HEK293T (cell line): ENCODE data around the gene RNF114.

Experiments used
- CTCF ChIA-PET: fragments of 350-600 bp; formaldehyde crosslinking; extraction: SDS; loops from one replicate; lab custom pipeline; 2021; ENCODE audit warnings: antibody characterized with exemption, inconsistent platforms; lab: Yijun Ruan, JAX
- POLR2A ChIA-PET: fragments of 350-600 bp; formaldehyde crosslinking; extraction: SDS; loops from one replicate; lab custom pipeline; 2020; ENCODE audit warnings: antibody characterized with exemption, inconsistent platforms; lab: Yijun Ruan, JAX
- DNase-seq: peaks from one replicate; pipeline ENCODE4 v3.0.0; 2012; ENCODE audit warnings: mixed read lengths; ENCODE audit errors: extremely low spot score
- ARNT ChIP-seq: fragments of 450-650 bp; IDR thresholded peaks from 2 replicates; pipeline ENCODE4 v1.6.1; 2017; ENCODE audit warnings: mild to moderate bottlenecking
- BHLHE40 ChIP-seq: fragments of 450-650 bp; IDR thresholded peaks from 2 replicates; pipeline ENCODE4 v1.6.1; 2016; ENCODE audit warnings: mild to moderate bottlenecking, moderate library complexity, borderline replicate concordance
- CTBP1 ChIP-seq: fragments of 450-650 bp; IDR thresholded peaks from 2 replicates; pipeline ENCODE4 v1.6.1; 2016; ENCODE audit warnings: borderline replicate concordance
- ELF4 ChIP-seq: fragments of 450-650 bp; IDR thresholded peaks from 2 replicates; pipeline ENCODE4 v1.6.1; 2017; ENCODE audit warnings: antibody characterized with exemption
- FOXA1 ChIP-seq: fragments of 450-650 bp; IDR thresholded peaks from 2 replicates; pipeline ENCODE4 v1.6.1; 2016; ENCODE audit warnings: mild to moderate bottlenecking
- FOXK2 ChIP-seq: fragments of 450-650 bp; IDR thresholded peaks from 2 replicates; pipeline ENCODE4 v1.6.1; 2016; ENCODE audit warnings: mild to moderate bottlenecking
- FOXM1 ChIP-seq: fragments of 450-650 bp; IDR thresholded peaks from 2 replicates; pipeline ENCODE4 v1.6.1; 2017; ENCODE audit warnings: mild to moderate bottlenecking, borderline replicate concordance
- HDGF ChIP-seq: fragments of 450-650 bp; IDR thresholded peaks from 2 replicates; pipeline ENCODE4 v1.6.1; 2017; ENCODE audit warnings: antibody characterized with exemption, borderline replicate concordance
- L3MBTL2 ChIP-seq: fragments of 450-650 bp; conservative IDR thresholded peaks from 2 replicates; pipeline ENCODE4 v1.6.1; 2016; ENCODE audit warnings: mild to moderate bottlenecking
- LEF1 ChIP-seq: fragments of 450-650 bp; IDR thresholded peaks from 2 replicates; pipeline ENCODE4 v1.6.1; 2017; ENCODE audit warnings: mild to moderate bottlenecking, borderline replicate concordance
- NFRKB ChIP-seq: fragments of 450-650 bp; IDR thresholded peaks from 2 replicates; pipeline ENCODE4 v1.6.1; 2016; ENCODE audit warnings: mild to moderate bottlenecking, moderate library complexity
- SP1 ChIP-seq: fragments of 450-650 bp; IDR thresholded peaks from 2 replicates; pipeline ENCODE4 v1.6.1; 2017
- SUZ12 ChIP-seq: fragments of 450-650 bp; IDR thresholded peaks from 2 replicates; pipeline ENCODE4 v1.6.1; 2016; ENCODE audit warnings: mild to moderate bottlenecking
- TARDBP ChIP-seq: fragments of 450-650 bp; IDR thresholded peaks from 2 replicates; pipeline ENCODE4 v1.6.1; 2016
- ZNF384 ChIP-seq: fragments of 450-650 bp; IDR thresholded peaks from 2 replicates; pipeline ENCODE4 v1.6.1; 2016
- TF ChIP-seq, protein P1 (sequence below): fragments of 450-650 bp; IDR thresholded peaks from 2 replicates; pipeline ENCODE4 v1.6.1; 2016

Gene RNF114

DNA sequence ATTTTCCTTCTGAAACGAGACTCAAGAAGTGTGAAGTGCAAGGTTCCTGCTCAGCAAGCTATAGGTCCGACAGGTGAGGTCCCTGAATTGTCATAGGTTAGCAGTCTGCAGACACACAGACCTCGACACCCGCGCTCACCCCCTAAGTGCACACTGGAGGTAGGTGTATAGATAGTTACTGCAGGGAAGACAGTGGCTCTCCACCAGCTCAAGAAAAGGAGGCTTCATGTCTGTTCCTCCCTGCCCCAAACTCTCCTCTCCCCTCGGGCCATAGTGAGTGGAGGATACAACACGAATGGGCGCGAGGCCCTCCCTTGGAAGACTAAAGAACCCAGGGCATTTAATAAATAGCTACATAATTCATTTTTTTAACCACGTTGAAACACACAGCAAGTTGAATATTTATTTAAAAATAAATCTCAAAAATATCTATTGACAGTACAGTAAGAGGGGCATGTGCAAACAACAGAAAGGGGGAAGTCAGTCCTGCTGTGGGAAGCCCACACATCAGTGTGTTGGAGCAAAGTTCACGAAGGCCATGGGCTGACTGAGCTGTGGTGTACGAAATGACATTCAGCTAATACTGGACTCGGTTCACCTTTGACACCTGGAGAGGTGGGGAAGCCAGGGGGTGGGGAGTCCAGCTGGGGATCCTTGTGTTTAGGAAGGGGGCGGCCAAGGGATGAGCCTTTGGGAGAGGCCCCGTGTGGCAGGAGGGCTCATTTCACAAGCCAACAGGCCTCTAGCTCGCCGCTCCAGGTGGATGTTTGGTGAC is 31.6 kb upstream of the RNF114 start:
- POLR2A ChIA-PET = interaction anchor here (0.6 kb wide), 1 partner anchor 15 kb away, joined by 3 read pairs; no protein-coding TSS in a partner anchor

DNA sequence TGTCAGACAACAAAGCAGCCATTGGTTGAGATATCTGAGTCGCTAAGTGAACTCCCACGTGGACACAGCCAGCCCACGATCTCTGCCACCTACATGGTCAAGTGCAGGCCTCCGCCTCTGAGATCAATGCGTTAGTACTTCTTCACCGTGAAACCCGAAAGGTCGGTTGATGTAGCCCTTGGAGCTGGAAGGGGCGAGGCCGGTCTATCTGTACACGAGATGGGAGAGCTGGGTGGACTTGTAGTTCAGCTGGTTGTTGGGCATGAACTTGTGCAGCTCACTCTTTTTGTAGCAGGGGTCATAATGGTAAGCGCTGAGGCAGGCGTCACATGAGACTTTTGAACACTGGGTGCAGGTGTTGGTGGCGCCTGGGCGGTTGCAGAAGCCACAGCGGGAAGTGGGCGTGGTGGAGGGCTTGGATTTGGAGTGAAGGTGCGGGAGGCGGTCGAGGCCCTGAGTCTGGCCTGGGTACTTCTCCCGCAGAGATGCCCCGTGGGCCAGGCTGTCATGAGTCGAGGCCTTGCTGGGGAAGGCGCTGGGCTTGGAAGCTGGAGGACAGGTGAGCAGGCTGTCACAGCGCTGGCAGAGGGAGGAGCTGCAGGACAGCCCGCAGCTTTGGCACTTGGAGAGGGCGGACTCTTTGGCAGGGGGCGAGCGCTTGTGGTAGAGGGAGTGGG is 30.6 kb upstream of the RNF114 start:
- CTCF ChIA-PET = no interaction called here
- TF ChIP-seq FOXM1 (no peak), CTBP1 (no peak), FOXA1 (no peak), BHLHE40 (no peak), SP1 (no peak), FOXK2 (no peak), L3MBTL2 (no peak), SUZ12 (no peak), ZNF384 (no peak), ARNT (no peak), TARDBP (no peak)
- TF ChIP-seq, protein P1, sequence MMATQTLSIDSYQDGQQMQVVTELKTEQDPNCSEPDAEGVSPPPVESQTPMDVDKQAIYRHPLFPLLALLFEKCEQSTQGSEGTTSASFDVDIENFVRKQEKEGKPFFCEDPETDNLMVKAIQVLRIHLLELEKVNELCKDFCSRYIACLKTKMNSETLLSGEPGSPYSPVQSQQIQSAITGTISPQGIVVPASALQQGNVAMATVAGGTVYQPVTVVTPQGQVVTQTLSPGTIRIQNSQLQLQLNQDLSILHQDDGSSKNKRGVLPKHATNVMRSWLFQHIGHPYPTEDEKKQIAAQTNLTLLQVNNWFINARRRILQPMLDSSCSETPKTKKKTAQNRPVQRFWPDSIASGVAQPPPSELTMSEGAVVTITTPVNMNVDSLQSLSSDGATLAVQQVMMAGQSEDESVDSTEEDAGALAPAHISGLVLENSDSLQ = no peak
- no peak for DNase-seq
- POLR2A ChIA-PET = interaction anchor here (0.8 kb wide), 1 partner anchor 8 kb away, joined by 3 read pairs; no protein-coding TSS in a partner anchor

More for the DNA sequence above, 31.6 kb upstream of the RNF114 start:
- CTCF ChIA-PET = no interaction called here
- TF ChIP-seq FOXM1 (no peak), SP1 (no peak), FOXK2 (no peak), ARNT (no peak), ELF4 (no peak), CTBP1 (no peak), SUZ12 (no peak)
- TF ChIP-seq, protein P1 = no peak
- no peak for DNase-seq

DNA sequence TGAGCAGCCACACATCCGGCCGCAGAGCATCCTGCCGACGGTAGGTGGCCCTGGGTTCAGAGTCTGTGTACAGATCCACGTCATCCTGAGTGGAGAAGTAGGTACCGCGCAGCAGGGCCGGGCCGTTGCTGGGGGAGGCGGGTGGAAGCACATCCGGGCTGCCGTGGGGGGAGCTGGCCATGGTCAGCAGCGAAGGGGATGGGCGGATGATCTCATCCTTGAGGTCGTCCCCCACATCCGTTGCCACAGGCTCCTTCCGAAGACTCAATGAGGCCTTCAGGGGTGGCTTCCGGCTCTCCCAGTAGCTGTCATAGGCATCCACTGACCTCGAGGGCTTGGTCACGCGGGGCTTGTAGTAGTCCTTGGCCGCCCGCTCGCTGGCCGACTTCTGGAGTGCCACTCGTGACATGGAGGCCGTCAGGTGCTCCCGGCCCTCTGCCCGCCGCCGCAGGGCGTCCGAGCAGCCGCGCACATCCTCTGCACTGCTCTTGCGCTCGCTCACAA is 30.0 kb upstream of the RNF114 start:
- CTCF ChIA-PET = no interaction called here
- TF ChIP-seq LEF1 = no peak
- POLR2A ChIA-PET = interaction anchor here (0.8 to 1.4 kb wide), 4 partner anchors 8 to 94 kb away, joined by 3 to 4 read pairs (median 3); partner anchors contain the start of gene SPATA2

DNA sequence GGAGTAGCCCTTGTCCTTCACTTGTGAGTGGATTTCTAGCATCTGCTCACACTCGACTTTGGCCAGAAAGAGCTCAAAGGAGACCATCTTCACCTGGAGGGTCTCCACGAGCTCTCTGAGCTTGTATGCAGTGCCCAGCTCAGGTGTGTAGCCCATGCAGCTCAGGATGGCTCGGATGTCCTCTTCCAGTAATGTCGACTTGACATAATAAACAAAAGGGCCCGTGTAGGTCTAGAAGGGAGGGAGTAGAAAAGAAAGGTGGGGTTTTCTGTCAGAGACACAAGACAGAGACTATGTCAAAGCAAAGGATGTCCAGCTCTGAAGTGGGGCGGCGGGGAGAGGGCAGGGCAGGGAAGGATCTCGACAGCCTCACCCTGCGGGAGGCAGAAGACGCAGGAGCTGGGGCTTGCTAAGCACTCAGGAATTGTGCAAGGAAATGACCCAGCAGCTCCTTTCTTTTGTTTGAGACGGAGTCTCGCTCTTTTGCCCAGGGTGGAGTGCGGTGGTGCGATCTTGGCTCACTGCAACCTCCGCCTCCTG is 29.5 kb upstream of the RNF114 start:
- POLR2A ChIA-PET = interaction anchor here (0.7 to 1.4 kb wide), 4 partner anchors 9 to 95 kb away, joined by 3 to 4 read pairs (median 3); partner anchors contain the start of gene SPATA2
- no peak for TF ChIP-seq TARDBP
- no peak for TF ChIP-seq FOXK2
- TF ChIP-seq ARNT = no peak
- TF ChIP-seq FOXA1 = no peak
- TF ChIP-seq L3MBTL2 = no peak
- TF ChIP-seq ZNF384 = no peak
- no peak for TF ChIP-seq FOXM1
- no peak for TF ChIP-seq NFRKB
- TF ChIP-seq LEF1 = no peak
- TF ChIP-seq, protein P1 = no peak
- TF ChIP-seq ELF4 = no peak
- TF ChIP-seq SUZ12 = no peak
- no peak for TF ChIP-seq HDGF
- CTCF ChIA-PET = no interaction called here

More for the DNA sequence above, 30.0 kb upstream of the RNF114 start:
- no peak for DNase-seq

DNA sequence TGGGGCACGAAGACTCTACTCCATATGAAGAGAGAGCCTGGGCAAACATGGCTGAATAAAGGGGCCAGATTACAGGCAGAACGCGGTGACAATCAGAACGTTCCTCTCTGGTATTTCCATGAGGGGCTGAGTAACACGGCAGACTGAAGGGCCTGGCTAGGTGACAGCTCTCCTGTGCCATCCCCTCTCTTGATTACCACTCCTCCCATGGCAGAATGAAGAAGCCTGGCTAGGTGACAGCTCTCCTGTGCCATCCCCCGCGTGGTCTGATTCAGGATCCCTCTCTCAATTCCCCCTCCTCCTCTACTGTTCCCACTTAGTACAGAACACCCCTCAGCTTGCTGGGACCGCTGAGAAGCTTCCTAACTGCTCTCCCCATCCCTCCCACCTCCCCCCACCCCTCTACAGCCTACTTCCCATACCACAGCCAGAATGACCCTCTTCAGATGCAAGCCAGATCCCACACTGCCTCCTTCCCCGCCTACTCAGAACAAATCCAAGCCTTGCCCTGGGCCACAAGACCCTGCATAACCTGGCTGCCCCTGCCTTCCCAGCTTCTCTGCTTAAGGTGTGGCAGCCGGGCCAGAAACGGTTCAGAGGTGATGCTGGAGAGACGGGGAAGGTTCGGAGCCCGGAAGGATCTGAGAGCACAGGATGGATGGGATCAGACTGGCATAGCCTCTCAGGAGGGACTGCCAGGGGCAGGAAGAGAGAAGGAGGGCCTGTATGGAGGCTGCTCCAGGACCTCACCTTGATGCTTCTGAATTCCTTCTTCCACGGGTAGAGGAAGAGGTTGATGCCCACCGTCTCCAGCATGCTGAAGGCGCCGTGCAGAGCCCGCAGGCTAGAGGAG is 28.6 kb upstream of the RNF114 start:
- ChIA-PET POLR2A (interaction anchor here (0.7 to 1.4 kb wide), 3 partner anchors 9 to 96 kb away, joined by 3 to 4 read pairs (median 3); no protein-coding TSS in a partner anchor), CTCF (interaction anchor here (1.0 kb wide), 1 partner anchor 324 kb away, joined by 3 read pairs; no protein-coding TSS in a partner anchor)
- DNase-seq = no peak
- no peak for TF ChIP-seq TARDBP
- TF ChIP-seq SP1 = no peak
- TF ChIP-seq LEF1 = no peak
- no peak for TF ChIP-seq FOXM1
- TF ChIP-seq ARNT = no peak
- no peak for TF ChIP-seq CTBP1
- TF ChIP-seq BHLHE40 = no peak
- no peak for TF ChIP-seq FOXA1
- no peak for TF ChIP-seq HDGF
- TF ChIP-seq, protein P1 = no peak
- TF ChIP-seq L3MBTL2 = no peak
- no peak for TF ChIP-seq FOXK2
- TF ChIP-seq ZNF384 = no peak
- no peak for TF ChIP-seq NFRKB
- no peak for TF ChIP-seq SUZ12
- TF ChIP-seq ELF4 = no peak

More for the DNA sequence above, 29.5 kb upstream of the RNF114 start:
- no peak for DNase-seq
